Neural progenitor cell (in vitro differentiated cells): ENCODE measurements around the gene TMEM229B. TPM values are rescaled to one million over a fixed set of nuclear protein-coding genes. Genes with fewer than 3 reads are reported as not detected.

Experiments used
- DNase-seq: peaks from one replicate; pipeline ENCODE4 v3.0.0-alpha.2; 2016; ENCODE audit warnings: low spot score
- H2AFZ ChIP-seq: fragments of 200-600 bp; sonication (generic); replicated peaks from 2 replicates; pipeline ENCODE4 v1.6.1; 2016; ENCODE audit warnings: antibody characterized with exemption
- H3F3A ChIP-seq: fragments of 200-600 bp; sonication (generic); 2 replicates; pipeline ENCODE4 v1.6.1; 2016; ENCODE audit warnings: antibody characterized with exemption, low read depth
- H3K27ac ChIP-seq: fragments of 200-600 bp; sonication (generic); 2 replicates; pipeline ENCODE4 v1.5.1; 2016; ENCODE audit warnings: mild to moderate bottlenecking
- H3K27me3 ChIP-seq: fragments of 200-600 bp; sonication (generic); 2 replicates; pipeline ENCODE4 v1.6.1; 2016; ENCODE audit warnings: mild to moderate bottlenecking, moderate library complexity
- H3K36me3 ChIP-seq: fragments of 200-600 bp; sonication (generic); 2 replicates; pipeline ENCODE4 v1.5.1; 2016
- H3K4me1 ChIP-seq: fragments of 200-600 bp; sonication (generic); 2 replicates; pipeline ENCODE4 v1.6.1; 2016; ENCODE audit warnings: mixed run types
- H3K4me2 ChIP-seq: fragments of 200-600 bp; sonication (generic); 2 replicates; pipeline ENCODE4 v1.6.1; 2016
- H3K4me3 ChIP-seq: fragments of 200-600 bp; sonication (generic); 2 replicates; pipeline ENCODE4 v1.5.1; 2016
- H3K79me2 ChIP-seq: fragments of 200-600 bp; sonication (generic); 2 replicates; pipeline ENCODE4 v1.6.1; 2016; ENCODE audit warnings: low read depth
- H3K9ac ChIP-seq: fragments of 200-600 bp; sonication (generic); 2 replicates; pipeline ENCODE4 v1.6.1; 2016
- H3K9me3 ChIP-seq: fragments of 200-600 bp; sonication (generic); 2 replicates; pipeline ENCODE4 v1.5.1; 2016; ENCODE audit warnings: low read depth
- H4K20me1 ChIP-seq: fragments of 200-600 bp; sonication (generic); 2 replicates; pipeline ENCODE4 v1.6.1; 2016; ENCODE audit warnings: low read depth
- H3K27ac Mint-ChIP-seq: 3 replicates; pipeline ENCODE4 v1.8.0; 2021; ENCODE audit warnings: mixed read lengths
- H3K27me3 Mint-ChIP-seq: 2 replicates; pipeline ENCODE4 v1.8.0; 2022; ENCODE audit warnings: low read depth, mild to moderate bottlenecking, inconsistent platforms, moderate library complexity, mixed read lengths; ENCODE audit not compliant: insufficient read depth
- H3K36me3 Mint-ChIP-seq: 3 replicates; pipeline ENCODE4 v1.8.0; 2021; ENCODE audit warnings: mixed read lengths
- H3K4me1 Mint-ChIP-seq: 3 replicates; pipeline ENCODE4 v1.8.0; 2021; ENCODE audit warnings: mixed read lengths
- H3K4me3 Mint-ChIP-seq: 3 replicates; pipeline ENCODE4 v1.8.0; 2021; ENCODE audit warnings: mild to moderate bottlenecking, moderate library complexity, mixed read lengths
- H3K9me3 Mint-ChIP-seq: 3 replicates; pipeline ENCODE4 v1.8.0; 2020; ENCODE audit warnings: mixed read lengths
- EZH2 ChIP-seq: fragments of 200-600 bp; sonication (generic); IDR thresholded peaks from 2 replicates; pipeline ENCODE4 v1.6.1; 2017; ENCODE audit warnings: antibody characterized with exemption, mild to moderate bottlenecking, moderate library complexity
- EZH2phosphoT487 ChIP-seq: fragments of 200-600 bp; sonication (generic); IDR thresholded peaks from 2 replicates; pipeline ENCODE4 v1.6.1; 2017; ENCODE audit warnings: antibody characterized with exemption
- total RNA-seq: library from RNA; depleted of rRNA; stranded (reverse); fragments of >200 nt; gene quantifications from 2 replicates; pipeline ENCODE4 v1.2.3, GENCODE V29; 2015; ENCODE audit warnings: low replicate concordance
- TF ChIP-seq, protein P1 (sequence below): fragments of 200-600 bp; sonication (generic); IDR thresholded peaks from 2 replicates; pipeline ENCODE4 v1.5.1; 2017; ENCODE audit warnings: antibody characterized with exemption, mild to moderate bottlenecking

The TMEM229B gene
- total RNA-seq, 1 donor from 2014 or later, result not detected

DNA sequence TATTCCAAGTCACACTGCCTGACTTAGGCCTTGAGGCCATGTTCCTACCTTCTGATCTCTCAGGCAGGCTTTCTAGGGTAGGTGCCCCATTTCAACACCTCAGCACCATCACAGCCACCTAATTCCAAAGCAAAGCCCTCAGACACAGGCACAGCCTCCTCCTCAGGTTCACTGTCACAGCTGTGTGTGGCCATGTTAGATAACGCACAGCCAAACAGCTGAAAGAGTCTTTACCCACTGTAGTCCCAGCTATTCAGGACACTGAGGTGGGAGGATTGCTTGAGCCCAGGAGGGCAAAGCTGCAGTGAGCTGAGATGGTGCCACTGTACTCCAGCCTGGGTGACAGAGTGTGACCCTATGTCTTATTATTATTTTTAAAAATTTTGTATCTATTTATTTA, 7.3 kb upstream of the TMEM229B start:
- TF ChIP-seq EZH2 (no peak), EZH2phosphoT487 (no peak)
- TF ChIP-seq, protein P1, sequence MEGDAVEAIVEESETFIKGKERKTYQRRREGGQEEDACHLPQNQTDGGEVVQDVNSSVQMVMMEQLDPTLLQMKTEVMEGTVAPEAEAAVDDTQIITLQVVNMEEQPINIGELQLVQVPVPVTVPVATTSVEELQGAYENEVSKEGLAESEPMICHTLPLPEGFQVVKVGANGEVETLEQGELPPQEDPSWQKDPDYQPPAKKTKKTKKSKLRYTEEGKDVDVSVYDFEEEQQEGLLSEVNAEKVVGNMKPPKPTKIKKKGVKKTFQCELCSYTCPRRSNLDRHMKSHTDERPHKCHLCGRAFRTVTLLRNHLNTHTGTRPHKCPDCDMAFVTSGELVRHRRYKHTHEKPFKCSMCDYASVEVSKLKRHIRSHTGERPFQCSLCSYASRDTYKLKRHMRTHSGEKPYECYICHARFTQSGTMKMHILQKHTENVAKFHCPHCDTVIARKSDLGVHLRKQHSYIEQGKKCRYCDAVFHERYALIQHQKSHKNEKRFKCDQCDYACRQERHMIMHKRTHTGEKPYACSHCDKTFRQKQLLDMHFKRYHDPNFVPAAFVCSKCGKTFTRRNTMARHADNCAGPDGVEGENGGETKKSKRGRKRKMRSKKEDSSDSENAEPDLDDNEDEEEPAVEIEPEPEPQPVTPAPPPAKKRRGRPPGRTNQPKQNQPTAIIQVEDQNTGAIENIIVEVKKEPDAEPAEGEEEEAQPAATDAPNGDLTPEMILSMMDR, result no peak
- no peaks in the 10 kb centered on the region for H3K4me1 Mint-ChIP-seq
- Histone ChIP-seq H2AFZ (no peak overlapping the region), H3K27ac (no peak overlapping the region), H3K27me3 (no peaks in the 10 kb centered on the region), H3K9me3 (no peaks in the 10 kb centered on the region), H4K20me1 (no peaks in the 10 kb centered on the region), H3K9ac (no peak overlapping the region), H3K79me2 (no peaks in the 10 kb centered on the region), H3K36me3 (no peaks in the 10 kb centered on the region), H3K4me1 (peaks cover 12% of the 10 kb centered on the region), H3K4me2 (no peak overlapping the region), H3K4me3 (no peak overlapping the region), H3F3A (no peaks in the 10 kb centered on the region)
- H3K27me3 Mint-ChIP-seq, result peaks cover 4% of the 10 kb centered on the region
- no peak for DNase-seq
- no peaks in the 10 kb centered on the region for H3K36me3 Mint-ChIP-seq
- H3K9me3 Mint-ChIP-seq, result peaks cover 14% of the 10 kb centered on the region
- no peak overlapping the region for H3K4me3 Mint-ChIP-seq
- H3K27ac Mint-ChIP-seq, result no peak overlapping the region

DNA sequence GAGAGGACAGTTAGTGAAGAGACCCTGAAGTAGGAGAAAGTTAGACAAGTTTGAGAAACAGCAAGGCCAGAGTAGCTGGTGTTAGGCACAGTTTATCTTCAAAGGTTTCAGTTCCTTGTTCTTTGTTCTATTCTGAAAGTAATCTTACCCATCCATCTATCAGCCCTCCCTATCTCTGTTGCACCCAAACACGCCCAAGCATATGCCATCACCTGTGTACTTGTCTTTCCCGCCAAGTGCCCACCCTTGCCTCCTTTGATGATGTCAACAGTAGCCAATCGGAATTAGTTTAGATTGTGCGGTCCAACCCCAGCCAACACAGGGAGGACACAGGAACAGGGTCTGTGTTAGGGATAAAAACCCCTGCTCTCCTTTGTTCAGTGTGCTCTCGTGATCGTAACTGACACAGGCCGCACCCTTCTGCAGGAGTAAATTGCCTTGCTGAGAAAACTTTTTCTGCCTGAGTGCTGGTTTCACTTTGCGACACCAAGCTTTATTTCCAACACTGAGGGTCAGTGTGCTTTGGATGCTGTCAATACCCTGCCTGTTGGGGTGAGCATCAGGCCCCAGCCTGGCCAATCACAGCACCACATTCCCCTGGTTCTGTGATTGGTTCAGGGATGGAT, 4.7 kb upstream of the TMEM229B start:
- H3K9me3 ChIP-seq, result no peaks in the 10 kb centered on the region
- no peak overlapping the region for H3K4me3 Mint-ChIP-seq
- H3K27ac ChIP-seq, result no peak overlapping the region
- peaks cover 17% of the 10 kb centered on the region for H3K9me3 Mint-ChIP-seq
- no peaks in the 10 kb centered on the region for H3F3A ChIP-seq
- no peaks in the 10 kb centered on the region for H3K36me3 ChIP-seq
- H3K9ac ChIP-seq, result no peak overlapping the region
- H3K27ac Mint-ChIP-seq, result no peak overlapping the region
- no peaks in the 10 kb centered on the region for H3K4me1 Mint-ChIP-seq
- H3K4me3 ChIP-seq, result no peak overlapping the region
- H3K79me2 ChIP-seq, result no peaks in the 10 kb centered on the region
- H3K4me2 ChIP-seq, result no peak overlapping the region
- no peak for DNase-seq
- no peak overlapping the region for H2AFZ ChIP-seq
- peaks cover 12% of the 10 kb centered on the region for H3K4me1 ChIP-seq
- TF ChIP-seq EZH2, result no peak
- TF ChIP-seq, protein P1, result no peak
- TF ChIP-seq EZH2phosphoT487, result no peak
- H3K27me3 Mint-ChIP-seq, result peaks cover 9% of the 10 kb centered on the region
- H3K27me3 ChIP-seq, result no peaks in the 10 kb centered on the region
- no peaks in the 10 kb centered on the region for H4K20me1 ChIP-seq
- no peaks in the 10 kb centered on the region for H3K36me3 Mint-ChIP-seq

DNA sequence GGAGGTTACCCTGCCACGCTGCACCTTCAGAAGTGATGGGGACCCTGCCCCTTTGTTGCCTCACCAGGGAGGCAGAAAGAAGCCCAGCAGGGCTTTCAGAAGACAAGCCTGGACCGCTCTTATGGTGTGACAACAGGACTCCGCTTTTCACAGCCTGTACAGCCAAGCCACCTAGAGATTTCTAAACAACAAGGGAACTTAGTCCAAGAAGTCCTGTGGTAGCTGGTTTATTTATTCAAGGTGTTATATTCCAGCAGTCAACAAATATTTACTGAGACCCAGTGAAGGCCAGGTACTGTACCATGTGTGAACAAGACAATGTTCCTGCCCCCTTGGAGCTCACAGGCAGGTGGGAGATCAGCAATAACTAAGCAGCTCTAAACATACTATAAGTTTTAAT, 4.0 kb upstream of the TMEM229B start:
- H3K9me3 ChIP-seq, result no peaks in the 10 kb centered on the region
- no peak overlapping the region for H2AFZ ChIP-seq
- H3F3A ChIP-seq, result no peaks in the 10 kb centered on the region
- TF ChIP-seq EZH2phosphoT487, result no peak
- TF ChIP-seq, protein P1, result no peak
- no peak for TF ChIP-seq EZH2
- no peak overlapping the region for H3K9ac ChIP-seq
- Mint-ChIP-seq H3K27me3 (peaks cover 12% of the 10 kb centered on the region), H3K36me3 (no peaks in the 10 kb centered on the region), H3K9me3 (peaks cover 17% of the 10 kb centered on the region), H3K27ac (no peak overlapping the region), H3K4me1 (no peaks in the 10 kb centered on the region), H3K4me3 (no peak overlapping the region)
- peaks cover 12% of the 10 kb centered on the region for H3K4me1 ChIP-seq
- H3K4me2 ChIP-seq, result no peak overlapping the region
- no peaks in the 10 kb centered on the region for H3K36me3 ChIP-seq
- no peak overlapping the region for H3K27ac ChIP-seq
- no peak for DNase-seq
- no peaks in the 10 kb centered on the region for H4K20me1 ChIP-seq
- no peaks in the 10 kb centered on the region for H3K27me3 ChIP-seq
- no peaks in the 10 kb centered on the region for H3K79me2 ChIP-seq
- H3K4me3 ChIP-seq, result no peak overlapping the region
